Retinal pigment epithelial cell (primary cell): ENCODE measurements around the gene CCT8.
"Not testable (repeated sequence)": the region's sequence is repeated elsewhere in the genome, so short reads cannot be mapped to it uniquely, and the experiment has no call there.

Source experiments
- DNase-seq: peaks from one replicate; pipeline ENCODE4 v3.0.0-alpha.2; 2010; ENCODE audit warnings: low read depth
- H3K4me3 ChIP-seq: 2 replicates; pipeline ENCODE4 v1.5.1; 2011; ENCODE audit warnings: mild to moderate bottlenecking, low read length, control low read depth, moderate library complexity
- CTCF ChIP-seq: conservative IDR thresholded peaks from 2 replicates; pipeline ENCODE4 v1.5.1; 2011; ENCODE audit warnings: low read depth, low read length, control low read depth, inconsistent platforms

CCT8 gene

DNA sequence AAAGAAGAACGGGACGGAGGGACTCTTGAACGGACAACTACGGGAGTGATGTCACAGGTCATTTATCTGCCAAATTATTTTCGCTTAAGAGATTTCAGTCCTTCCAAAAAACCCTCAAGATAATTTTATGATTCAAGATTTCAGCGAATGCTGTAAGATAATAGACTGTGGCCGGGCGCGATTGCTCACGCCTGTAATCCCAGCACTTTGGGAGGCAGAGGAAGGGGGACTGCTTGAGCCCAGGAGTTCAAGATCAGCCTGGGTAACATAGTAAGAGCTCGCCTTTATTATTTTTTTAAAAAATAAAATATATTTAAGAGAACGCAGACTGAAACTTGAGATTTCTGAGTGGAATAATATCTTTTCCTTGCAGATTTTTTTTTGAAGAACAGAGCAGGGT lies 54.9 kb downstream of the CCT8 start:
- H3K4me3 ChIP-seq, result peak overlapping the region; percentile 88
- no peak for TF ChIP-seq CTCF
- DNase-seq, result no peak

DNA sequence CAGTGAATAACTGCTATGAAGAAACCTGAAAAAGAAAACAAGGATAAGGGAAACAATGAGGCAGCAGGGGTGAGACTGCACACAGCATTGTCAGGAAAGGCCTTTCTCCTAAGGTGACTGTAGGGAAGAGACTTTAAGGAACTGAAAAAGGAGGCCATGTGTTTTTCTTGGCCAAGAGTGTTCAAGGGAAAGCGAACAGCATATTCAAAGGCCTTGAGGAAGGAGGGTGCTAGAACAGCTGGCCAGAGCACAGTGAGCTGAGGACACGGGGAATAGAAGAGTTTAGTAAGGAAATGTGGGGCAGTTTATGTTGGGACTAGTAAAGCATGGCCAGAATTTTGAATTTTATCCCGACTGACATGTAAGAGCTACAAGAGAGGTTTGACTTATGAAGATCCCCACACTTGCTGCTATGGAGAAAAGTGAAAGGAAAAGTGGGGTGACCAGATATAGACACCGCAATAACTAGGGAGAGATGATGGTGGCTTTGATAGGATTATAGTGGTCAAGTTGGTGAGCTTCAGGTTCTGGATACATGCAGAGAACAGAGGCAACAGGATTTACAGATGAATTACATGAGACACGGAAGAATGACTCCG lies 55.7 kb downstream of the CCT8 start:
- no peak for DNase-seq
- H3K4me3 ChIP-seq, result peak overlapping the region; percentile 88
- TF ChIP-seq CTCF, result no peak

GRCh38 chr21:29011236-29011635 lies 62.2 kb downstream of the CCT8 start:
- H3K4me3 ChIP-seq, DNase-seq: not testable (repeated sequence)

DNA sequence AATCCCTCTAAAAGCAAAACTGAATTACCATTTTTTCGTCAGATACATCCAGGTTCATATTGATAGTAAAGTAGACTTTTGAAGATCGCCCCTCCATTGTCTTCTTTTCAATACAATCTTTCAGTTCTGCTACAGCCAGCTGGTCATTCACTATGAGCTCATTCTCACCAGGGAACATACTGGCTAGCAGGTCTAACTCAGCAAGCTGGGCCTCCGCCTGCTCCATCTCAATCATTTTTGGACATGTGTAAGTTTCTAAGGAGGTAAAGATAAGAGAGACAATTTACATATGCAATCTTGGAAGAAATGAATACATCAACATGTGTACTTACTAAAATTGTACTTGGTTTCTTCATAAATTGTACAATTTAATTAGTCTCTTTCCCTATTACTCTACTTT lies 65.1 kb downstream of the CCT8 start:
- no peak overlapping the region for H3K4me3 ChIP-seq
- no peak for TF ChIP-seq CTCF
- no peak for DNase-seq

DNA sequence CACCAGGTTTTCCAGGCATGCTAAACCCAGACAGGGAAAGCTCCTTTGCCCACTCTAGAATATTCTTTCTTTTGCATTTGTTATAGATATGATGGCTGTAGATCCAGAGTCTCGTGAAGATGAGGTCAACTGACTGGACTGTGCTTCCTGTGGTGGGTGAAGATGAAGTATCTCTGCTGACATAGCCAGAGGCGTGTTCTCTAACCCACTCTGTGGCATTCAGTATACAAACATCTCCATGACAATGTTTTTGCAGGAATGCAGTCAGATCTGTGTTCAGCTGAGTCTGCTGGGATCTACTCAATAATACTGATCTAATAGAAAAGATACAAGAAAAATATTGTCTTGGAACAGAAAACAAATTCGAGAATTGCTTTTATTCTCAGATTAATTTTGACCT lies 65.6 kb downstream of the CCT8 start:
- no peak for DNase-seq
- H3K4me3 ChIP-seq, result no peak overlapping the region
- TF ChIP-seq CTCF, result no peak

- DNase-seq, result no peak
- no peak for TF ChIP-seq CTCF
- no peak overlapping the region for H3K4me3 ChIP-seq
Measured at GRCh38 chr21:29007135-29007534, 66.3 kb downstream of the CCT8 start.
